C4-2B (cell line): ENCODE results near the gene NUP210.

Experiments
- H3K27ac ChIP-seq: fragments of 450-650 bp; 2 replicates; pipeline ENCODE4 v1.5.1; 2017
- ZFX ChIP-seq: fragments of 450-650 bp; IDR thresholded peaks from 2 replicates; pipeline ENCODE4 v1.6.1; 2017
- TF ChIP-seq, protein P1 (sequence below): fragments of 450-650 bp; conservative IDR thresholded peaks from 2 replicates; pipeline ENCODE4 v1.5.1; 2017; ENCODE audit warnings: mild to moderate bottlenecking

NUP210 gene

DNA sequence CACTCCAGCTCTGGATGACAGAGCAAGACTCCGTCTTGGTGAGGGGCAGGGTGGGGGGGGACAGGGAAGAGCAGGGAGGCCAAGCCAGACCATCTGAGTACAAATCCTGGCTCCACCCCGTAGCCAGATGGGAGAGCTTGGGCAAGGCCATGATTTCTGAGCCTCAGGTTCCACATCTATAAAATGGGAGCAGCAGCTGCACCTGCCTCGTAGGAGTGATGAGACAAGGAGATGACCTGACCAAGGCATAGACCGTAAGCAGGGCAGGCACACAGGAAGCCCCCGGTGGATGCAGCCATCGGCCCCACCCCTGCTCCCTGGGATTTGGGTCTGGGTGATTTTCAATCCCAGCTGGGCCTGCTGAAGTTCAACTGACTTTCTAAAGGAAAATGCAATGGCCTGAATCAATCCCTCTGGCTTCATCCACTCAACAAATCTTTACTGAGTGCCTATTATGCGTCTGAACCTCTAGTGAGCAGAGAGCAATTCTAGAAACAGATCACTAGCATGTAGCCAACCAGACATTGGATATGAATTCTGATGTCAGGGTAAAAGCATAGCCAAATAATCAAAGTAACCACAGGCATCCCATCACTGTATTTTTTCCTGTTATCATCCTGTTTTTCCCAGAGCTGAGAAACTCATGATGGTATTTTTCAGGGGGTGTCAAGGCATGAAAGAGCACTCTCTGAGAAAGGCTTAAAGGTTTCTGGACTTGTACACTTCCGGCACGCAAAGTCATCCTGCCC, 141.2 kb downstream of the NUP210 start:
- no peak overlapping the region for H3K27ac ChIP-seq
- no peak for TF ChIP-seq ZFX
- TF ChIP-seq, protein P1, sequence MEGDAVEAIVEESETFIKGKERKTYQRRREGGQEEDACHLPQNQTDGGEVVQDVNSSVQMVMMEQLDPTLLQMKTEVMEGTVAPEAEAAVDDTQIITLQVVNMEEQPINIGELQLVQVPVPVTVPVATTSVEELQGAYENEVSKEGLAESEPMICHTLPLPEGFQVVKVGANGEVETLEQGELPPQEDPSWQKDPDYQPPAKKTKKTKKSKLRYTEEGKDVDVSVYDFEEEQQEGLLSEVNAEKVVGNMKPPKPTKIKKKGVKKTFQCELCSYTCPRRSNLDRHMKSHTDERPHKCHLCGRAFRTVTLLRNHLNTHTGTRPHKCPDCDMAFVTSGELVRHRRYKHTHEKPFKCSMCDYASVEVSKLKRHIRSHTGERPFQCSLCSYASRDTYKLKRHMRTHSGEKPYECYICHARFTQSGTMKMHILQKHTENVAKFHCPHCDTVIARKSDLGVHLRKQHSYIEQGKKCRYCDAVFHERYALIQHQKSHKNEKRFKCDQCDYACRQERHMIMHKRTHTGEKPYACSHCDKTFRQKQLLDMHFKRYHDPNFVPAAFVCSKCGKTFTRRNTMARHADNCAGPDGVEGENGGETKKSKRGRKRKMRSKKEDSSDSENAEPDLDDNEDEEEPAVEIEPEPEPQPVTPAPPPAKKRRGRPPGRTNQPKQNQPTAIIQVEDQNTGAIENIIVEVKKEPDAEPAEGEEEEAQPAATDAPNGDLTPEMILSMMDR = no peak

- TF ChIP-seq ZFX = no peak
- TF ChIP-seq, protein P1 = no peak
- no peak overlapping the region for H3K27ac ChIP-seq
Observed at GRCh38 chr3:13277860-13278531, 142.1 kb downstream of the NUP210 start.

DNA sequence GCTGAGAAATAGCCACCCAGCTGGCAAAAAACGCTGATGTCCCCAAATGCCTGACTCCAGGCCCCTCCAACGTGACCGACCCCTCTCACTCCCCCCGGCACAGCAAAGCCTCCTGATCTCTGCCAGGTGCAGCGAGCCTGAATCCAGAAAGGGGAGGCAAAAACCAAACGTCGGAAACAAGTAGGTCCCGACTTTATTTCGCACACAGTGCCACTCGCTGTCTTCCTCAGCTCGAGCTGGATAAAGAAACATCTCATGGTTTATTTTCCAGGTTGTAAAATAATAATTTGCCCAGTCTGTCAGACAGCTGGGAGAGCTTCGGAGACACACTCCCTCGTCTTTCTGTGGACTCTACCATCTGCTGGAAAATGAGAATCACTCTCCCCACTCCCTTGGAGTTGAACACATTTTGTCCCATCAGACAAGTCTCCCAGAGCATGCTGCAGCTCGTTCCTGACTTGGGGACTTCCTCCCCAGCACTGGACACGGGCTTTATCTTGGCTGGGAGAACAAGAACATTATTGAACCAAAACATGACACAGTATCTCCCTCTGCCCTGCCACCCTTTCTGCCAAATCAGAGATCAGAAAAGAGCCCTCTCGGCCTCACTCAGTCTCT, 142.8 kb downstream of the NUP210 start:
- TF ChIP-seq, protein P1 = no peak
- no peak for TF ChIP-seq ZFX

GRCh38 chr3:13276438-13277195, 143.5 kb downstream of the NUP210 start:
- TF ChIP-seq, protein P1 = no peak
- no peak for TF ChIP-seq ZFX
- H3K27ac ChIP-seq = no peak overlapping the region

More for the DNA sequence above, 142.8 kb downstream of the NUP210 start:
- H3K27ac ChIP-seq = no peak overlapping the region

GRCh38 chr3:13275376-13276005, 144.6 kb downstream of the NUP210 start:
- H3K27ac ChIP-seq = no peak overlapping the region
- TF ChIP-seq ZFX = no peak
- TF ChIP-seq, protein P1 = no peak

- H3K27ac ChIP-seq = no peak overlapping the region
- TF ChIP-seq ZFX = no peak
- TF ChIP-seq, protein P1 = no peak
Observed at GRCh38 chr3:13274551-13275332, 145.4 kb downstream of the NUP210 start.
